HCT116 (cell line): Measurements from ENCODE around the gene INO80C. TPM values are rescaled to one million over a fixed set of nuclear protein-coding genes. Genes with fewer than 3 reads are reported as not detected.

Experiments
- ATAC-seq: fragments of 200-7000 bp; cut with Tn5 transposase; 2 replicates; pipeline ENCODE4 v1.9.1; 2020; ENCODE audit warnings: mild to moderate bottlenecking, moderate library complexity
- BruUV-seq: library from RNA; stranded (reverse); fragments of 400-500 nt; replicated peaks from 2 replicates; lab custom pipeline; 2021; lab: Mats Ljungman, UMichigan
- CTCF ChIA-PET: fragments of 300-600 bp; sonication (Branson Sonifier 250); formaldehyde crosslinking; loops from one replicate; lab custom pipeline; 2021; ENCODE audit warnings: antibody characterized with exemption; lab: Charles Lee
- POLR2A ChIA-PET: fragments of 300-600, 350-600 bp; sonication (Branson Sonifier 250); formaldehyde crosslinking; loops from one replicate; lab custom pipeline; 2021; ENCODE audit warnings: antibody characterized with exemption; lab: Charles Lee
- RAD21 ChIA-PET, 2 experiments: fragments of 300-600 bp; sonication (Branson Sonifier 250); formaldehyde crosslinking; loops; one replicate each; lab custom pipeline; 2023; ENCODE audit warnings: low total read pairs in 2 of 2; ENCODE audit not compliant: uncharacterized antibody in 2 of 2, unreplicated experiment in 2 of 2, low non-redundant PET in 1 of 2; lab: Charles Lee
- DNase-seq: peaks from one replicate; pipeline ENCODE4 v3.0.0-alpha.2; 2010; ENCODE audit warnings: low read depth, low spot score
- H2AFZ ChIP-seq: fragments of 200-600 bp; shearing (Covaris generic), sonication (generic); 2 replicates; pipeline ENCODE4 v1.6.1; 2017; ENCODE audit warnings: low read depth, mixed run types, mixed read lengths, antibody characterized with exemption, low read length; ENCODE audit not compliant: poor library complexity, severe bottlenecking
- H3K27ac ChIP-seq: 2 replicates; pipeline ENCODE4 v1.5.1; 2012; ENCODE audit warnings: low read depth, low read length
- H3K27me3 ChIP-seq: fragments of 200-600 bp; sonication (generic); 2 replicates; pipeline ENCODE4 v1.6.1; 2016; ENCODE audit warnings: mixed run types, low read length, mixed read lengths; ENCODE audit not compliant: insufficient read depth
- H3K36me3 ChIP-seq, 2 experiments: fragments of 200-500 bp in 1 of 2; fragments of 200-600 bp in 1 of 2; sonication (Bioruptor generic) in 1 of 2; sonication (generic) in 1 of 2; 2 replicates each; pipeline versions ENCODE4 v1.5.1 to v1.6.1; 2014 to 2016; ENCODE audit warnings: low read length in 2 of 2, inconsistent platforms in 1 of 2, mixed read lengths in 1 of 2, mixed run types in 1 of 2; ENCODE audit not compliant: insufficient read depth in 2 of 2, control insufficient read depth in 1 of 2
- H3K4me1 ChIP-seq, 2 experiments: fragments of 200-600 bp in 1 of 2; sonication (generic) in 1 of 2; 2 replicates each; pipeline versions ENCODE4 v1.5.1 to v1.6.1; 2012 to 2017; ENCODE audit warnings: low read length in 2 of 2, inconsistent platforms in 1 of 2, mild to moderate bottlenecking in 1 of 2, mixed read lengths in 1 of 2, mixed run types in 1 of 2, moderate library complexity in 1 of 2; ENCODE audit not compliant: insufficient read depth in 2 of 2, control insufficient read depth in 1 of 2
- H3K4me2 ChIP-seq: fragments of 200-600 bp; sonication (generic); 2 replicates; pipeline ENCODE4 v1.6.1; 2017; ENCODE audit warnings: mixed run types, low read length, mixed read lengths
- H3K4me3 ChIP-seq, 2 experiments: fragments of 200-600 bp in 1 of 2; sonication (generic) in 1 of 2; replicated peaks in 1 of 2; 2 replicates each; pipeline ENCODE4 v1.5.1; 2011 to 2016; ENCODE audit warnings: low read length in 2 of 2, control low read depth in 1 of 2, low read depth in 1 of 2, mild to moderate bottlenecking in 1 of 2, mixed read lengths in 1 of 2, mixed run types in 1 of 2
- H3K79me2 ChIP-seq: fragments of 200-600 bp; sonication (generic); 2 replicates; pipeline ENCODE4 v1.6.1; 2017; ENCODE audit warnings: mild to moderate bottlenecking, mixed run types, low read length, moderate library complexity, mixed read lengths; ENCODE audit not compliant: insufficient read depth
- H3K9ac ChIP-seq: fragments of 200-600 bp; sonication (generic); 2 replicates; pipeline ENCODE4 v1.6.1; 2016; ENCODE audit warnings: low read length, mixed read lengths
- H3K9me2 ChIP-seq: fragments of 200-600 bp; sonication (generic), shearing (Covaris generic); 2 replicates; pipeline ENCODE4 v1.6.1; 2017; ENCODE audit warnings: mixed run types, mild to moderate bottlenecking, moderate library complexity; ENCODE audit not compliant: insufficient read depth
- H3K9me3 ChIP-seq, 2 experiments: fragments of 200-500 bp in 1 of 2; fragments of 200-600 bp in 1 of 2; sonication (Bioruptor generic) in 1 of 2; sonication (generic) in 1 of 2; 2 replicates each; pipeline ENCODE4 v1.6.1; 2014 to 2017; ENCODE audit warnings: low read length in 2 of 2, mixed read lengths in 2 of 2, inconsistent platforms in 1 of 2, low read depth in 1 of 2, mild to moderate bottlenecking in 1 of 2, mixed run types in 1 of 2, moderate library complexity in 1 of 2; ENCODE audit not compliant: control insufficient read depth in 1 of 2, insufficient read depth in 1 of 2
- H4K20me1 ChIP-seq: fragments of 200-600 bp; sonication (generic), shearing (Covaris generic); 2 replicates; pipeline ENCODE4 v1.6.1; 2017; ENCODE audit warnings: mixed run types, mild to moderate bottlenecking, moderate library complexity; ENCODE audit not compliant: insufficient read depth
- ATF3 ChIP-seq: IDR thresholded peaks from 2 replicates; pipeline ENCODE4 v1.6.1; 2012
- CEBPB ChIP-seq: IDR thresholded peaks from 2 replicates; pipeline ENCODE4 v1.6.1; 2012; ENCODE audit warnings: low read depth
- CTCF ChIP-seq, 3 experiments: fragments of 200-600 bp in 1 of 3; sonication (generic) in 1 of 3; IDR thresholded peaks in 2 of 3; conservative IDR thresholded peaks in 1 of 3; 2 replicates each; pipeline ENCODE4 v1.5.1; 2012 to 2017; ENCODE audit warnings: low read depth in 2 of 3, low read length in 2 of 3, antibody characterized with exemption in 1 of 3, borderline replicate concordance in 1 of 3, control low read depth in 1 of 3, mild to moderate bottlenecking in 1 of 3, mixed read lengths in 1 of 3, mixed run types in 1 of 3, moderate library complexity in 1 of 3; ENCODE audit not compliant: insufficient read depth in 1 of 3
- ELF1 ChIP-seq: IDR thresholded peaks from 2 replicates; pipeline ENCODE4 v1.6.1; 2012; ENCODE audit warnings: low read depth, borderline replicate concordance
- FOSL1 ChIP-seq: IDR thresholded peaks from 2 replicates; pipeline ENCODE4 v1.6.1; 2012; ENCODE audit warnings: low read depth
- MAX ChIP-seq: IDR thresholded peaks from 2 replicates; pipeline ENCODE4 v1.6.1; 2012
- POLR2A ChIP-seq: IDR thresholded peaks from 2 replicates; pipeline ENCODE4 v1.7.0; 2011; ENCODE audit warnings: borderline replicate concordance; ENCODE audit not compliant: insufficient read depth, insufficient read length; ENCODE audit errors: extremely low read depth
- POLR2AphosphoS5 ChIP-seq: IDR thresholded peaks from 2 replicates; pipeline ENCODE4 v1.6.1; 2011; ENCODE audit warnings: mild to moderate bottlenecking, low read depth, low read length, moderate library complexity
- RAD21 ChIP-seq: IDR thresholded peaks from 2 replicates; pipeline ENCODE4 v1.6.1; 2012; ENCODE audit warnings: low read depth, mild to moderate bottlenecking
- SIN3A ChIP-seq: IDR thresholded peaks from 2 replicates; pipeline ENCODE4 v1.6.1; 2012; ENCODE audit warnings: low read depth
- SRF ChIP-seq: IDR thresholded peaks from 2 replicates; pipeline ENCODE4 v1.6.1; 2012; ENCODE audit warnings: low read depth
- ZBTB33 ChIP-seq: IDR thresholded peaks from 2 replicates; pipeline ENCODE4 v1.6.1; 2011; ENCODE audit warnings: mild to moderate bottlenecking, low read length, moderate library complexity; ENCODE audit not compliant: insufficient replicate concordance; ENCODE audit errors: extremely low read depth
- intact Hi-C: fragments of 100-400 bp; cut with micrococcal nuclease; formaldehyde crosslinking; loops from 2 replicates; pipeline ENCODE4 v1.10.0; 2022
- total RNA-seq: library from RNA; stranded (reverse); gene quantifications from one replicate; pipeline ENCODE4 v1.2.1, GENCODE V29; 2021; ENCODE audit not compliant: unreplicated experiment

Gene INO80C
- total RNA-seq, 1 experiment from 2014 or later = 30.7 TPM

- Histone ChIP-seq H3K36me3 (no peaks in the 10 kb centered on the region), H3K27ac (no peak overlapping the region), H4K20me1 (no peaks in the 10 kb centered on the region), H2AFZ (no peak overlapping the region), H3K4me2 (no peak overlapping the region), H3K4me3 (no peak overlapping the region), H3K4me1 (peaks cover under 1 to 10% of the 10 kb centered on the region in 2 experiments; a peak in 3 of 4 replicates), H3K9me3 (no peaks in the 10 kb centered on the region), H3K9me2 (no peaks in the 10 kb centered on the region), H3K9ac (no peak overlapping the region), H3K27me3 (no peaks in the 10 kb centered on the region), H3K79me2 (no peaks in the 10 kb centered on the region)
- RAD21 ChIA-PET = no interaction called here
- intact Hi-C loops = loop anchor here (10.0 kb wide), 1 partner anchor 273 kb away; no protein-coding TSS in a partner anchor
- POLR2A ChIA-PET = no interaction called here
- DNase-seq (no peak), ATAC-seq (no peak)
- CTCF ChIA-PET = no interaction called here
- no peak for TF ChIP-seq ELF1
- no peak for TF ChIP-seq SIN3A
- TF ChIP-seq POLR2AphosphoS5 = no peak
- no peak for TF ChIP-seq MAX
- TF ChIP-seq POLR2A = no peak
- TF ChIP-seq RAD21 = no peak
- no peak for TF ChIP-seq FOSL1
- TF ChIP-seq ZBTB33 = no peak
- no peak for TF ChIP-seq CTCF (IDR thresholded peaks at IDR 0.05 in 2 of 3, conservative IDR thresholded peaks at IDR 0.05 in 1 of 3; ENCODE audit: borderline replicate concordance in 1 of 3, insufficient read depth in 1 of 3, low read depth in 2 of 3, low read length in 2 of 3)
- TF ChIP-seq SRF = no peak
- TF ChIP-seq ATF3 = no peak
- TF ChIP-seq CEBPB = no peak
- no TSS peak for BruUV-seq
These were observed 9.9 kb upstream of the INO80C start for GRCh38 chr18:35507623-35508022.
